Measurements from ENCODE around the gene MORN4.
"Not testable (repeated sequence)": the region's sequence is repeated elsewhere in the genome, so short reads cannot be mapped to it uniquely, and the experiment has no call there.

Gene MORN4

DNA sequence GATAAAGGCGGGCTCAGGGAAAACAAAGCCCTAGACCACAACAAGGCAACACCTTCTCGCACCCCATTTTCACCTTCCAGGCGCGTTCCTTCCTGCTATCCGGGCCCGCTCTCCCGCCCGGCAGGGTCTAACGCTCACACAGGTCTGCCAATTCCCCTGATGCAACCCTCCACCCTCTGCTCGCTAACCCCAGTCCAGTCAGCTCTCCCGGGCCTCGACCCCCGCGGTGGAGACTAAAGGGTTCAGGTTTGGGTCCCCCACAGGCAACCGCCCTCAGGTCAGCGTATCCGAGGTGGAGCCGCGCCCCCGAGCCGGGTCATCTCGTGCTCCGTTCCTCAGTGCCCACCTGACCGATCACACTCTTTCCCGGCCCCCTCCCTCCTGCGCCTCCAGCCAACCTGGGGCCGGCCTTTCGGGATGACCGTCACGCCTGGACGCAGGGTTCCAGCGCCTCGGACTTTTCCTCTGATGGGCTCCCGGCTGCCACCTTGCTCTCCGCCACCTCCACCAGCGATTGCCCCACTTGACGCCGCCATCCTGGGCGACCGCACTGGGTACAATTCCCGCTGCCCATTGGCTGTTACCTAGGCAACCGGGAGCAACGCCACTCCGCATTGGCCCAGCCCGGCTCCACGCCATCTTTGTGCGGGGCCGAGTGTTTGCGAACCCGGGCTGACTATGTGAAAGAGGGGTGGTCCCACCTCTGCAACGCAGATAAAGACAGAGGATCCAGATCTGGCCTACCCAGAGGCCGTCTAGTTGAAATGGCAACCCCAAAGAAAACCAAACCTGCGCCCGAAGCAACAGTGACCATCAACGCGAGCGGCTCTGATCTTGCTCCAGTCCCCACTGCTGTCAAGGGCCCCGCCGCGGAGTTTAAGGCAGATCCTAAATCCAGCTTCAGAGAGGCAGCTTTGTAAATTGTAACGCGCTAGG is at the start of gene MORN4:
TSS of gene MORN4 (minus strand) at position 552 of the 936 bp plus-strand sequence. CDS start 13,847 bp downstream, outside the sequence.
- H3K27ac ChIP-seq: peak within 1 kb of the TSS; percentile 24
- DNase-seq (ENCODE audit: low read depth, low spot score): peak; percentile 43

- DNase-seq (ENCODE audit: low read depth, low spot score): no peak
Measured at GRCh38 chr10:97682042-97682441, 48.7 kb upstream of the MORN4 start.

DNA sequence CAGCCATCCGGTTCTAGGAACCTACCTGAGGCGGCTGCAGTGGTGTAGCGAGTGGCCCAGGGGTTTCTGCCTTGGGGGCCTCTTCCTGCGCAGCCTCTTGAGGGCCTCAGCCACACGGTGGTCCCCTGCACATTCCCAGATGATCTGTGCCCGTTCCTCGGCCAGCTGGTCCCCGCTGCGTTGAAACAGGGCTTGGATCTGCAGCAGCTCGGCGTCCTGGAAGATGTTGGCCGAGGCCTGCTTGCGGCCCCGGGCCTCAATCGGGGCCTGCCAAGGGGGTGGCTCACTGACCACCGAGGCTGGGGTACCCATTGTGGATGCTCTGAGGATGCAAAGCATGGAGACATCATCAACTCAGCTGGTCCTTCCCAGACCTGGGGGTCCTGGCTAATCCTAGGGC is 46.3 kb upstream of the MORN4 start:
- H3K27ac ChIP-seq: peak overlapping the region; percentile 19
- no peak for DNase-seq (ENCODE audit: low read depth, low spot score)

More at GRCh38 chr10:97682042-97682441, 48.7 kb upstream of the MORN4 start:
- H3K27ac ChIP-seq: no peak overlapping the region

GRCh38 chr10:97676770-97677581 is 43.7 kb upstream of the MORN4 start:
- DNase-seq (ENCODE audit: low read depth, low spot score): no peak
- peak overlapping the region; percentile 31 for H3K27ac ChIP-seq

DNA sequence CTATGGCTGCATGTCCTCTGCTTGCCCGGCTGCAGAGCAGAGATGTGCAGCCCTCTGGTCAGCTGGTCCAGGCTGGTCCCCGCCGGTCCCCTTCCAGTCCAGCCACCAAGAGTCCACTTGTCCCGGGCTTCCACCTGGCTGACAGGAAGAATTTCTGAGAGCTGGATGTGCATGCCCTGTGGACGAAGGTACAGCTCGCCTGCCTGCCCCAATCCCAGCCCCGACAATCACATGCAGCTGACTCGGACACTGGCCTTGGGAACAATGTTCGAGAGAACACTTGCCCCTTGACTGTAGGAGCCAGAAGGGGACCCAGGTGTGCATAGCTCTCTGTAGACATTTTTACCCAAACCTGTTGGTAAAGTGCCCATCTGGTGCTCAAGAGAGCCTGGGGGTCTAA is 41.9 kb upstream of the MORN4 start:
- no peak for DNase-seq (ENCODE audit: low read depth, low spot score)
- H3K27ac ChIP-seq: no peak overlapping the region

DNA sequence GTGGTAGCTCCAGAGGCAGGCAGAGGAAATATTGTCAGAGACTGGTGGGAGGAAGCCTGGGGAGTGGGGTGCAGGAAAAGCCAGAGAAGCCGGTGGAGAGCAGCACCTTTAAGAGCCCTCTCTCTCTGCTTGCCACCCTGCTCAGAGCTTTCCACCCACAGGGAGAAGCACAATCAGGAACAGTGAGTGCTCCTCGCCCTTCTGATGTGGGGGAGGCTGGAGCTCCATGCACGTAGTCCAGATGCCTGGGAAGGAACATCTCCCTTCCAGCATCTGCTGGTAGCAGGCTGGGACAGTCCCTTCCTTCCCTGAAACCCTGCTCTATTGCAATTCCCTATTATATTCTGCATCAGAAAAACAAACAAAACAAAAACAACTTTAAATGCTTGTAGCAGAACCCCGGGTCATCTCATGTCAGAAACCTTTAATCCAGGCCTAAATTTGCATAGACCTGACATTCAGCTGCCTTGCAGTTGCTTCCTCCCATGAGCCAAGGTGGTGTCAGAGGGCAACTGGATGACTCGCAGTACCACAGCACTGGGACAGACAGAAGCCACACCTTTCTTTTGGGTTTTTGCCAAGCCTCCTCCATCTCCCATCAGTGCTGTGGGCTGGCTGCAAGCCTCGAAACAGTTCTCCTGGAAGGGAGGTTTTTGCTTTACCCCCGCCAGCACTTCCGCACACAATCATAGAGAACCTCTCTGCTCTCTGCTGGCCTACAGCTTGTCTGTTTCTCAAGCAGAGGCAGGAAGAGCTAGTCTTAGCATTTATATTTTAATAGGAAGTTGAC is 40.6 kb upstream of the MORN4 start:
- H3K27ac ChIP-seq: peak overlapping the region; percentile 13
- DNase-seq (ENCODE audit: low read depth, low spot score): no peak

GRCh38 chr10:97669571-97669970 is 36.3 kb upstream of the MORN4 start:
- no peak for DNase-seq (ENCODE audit: low read depth, low spot score)

DNA sequence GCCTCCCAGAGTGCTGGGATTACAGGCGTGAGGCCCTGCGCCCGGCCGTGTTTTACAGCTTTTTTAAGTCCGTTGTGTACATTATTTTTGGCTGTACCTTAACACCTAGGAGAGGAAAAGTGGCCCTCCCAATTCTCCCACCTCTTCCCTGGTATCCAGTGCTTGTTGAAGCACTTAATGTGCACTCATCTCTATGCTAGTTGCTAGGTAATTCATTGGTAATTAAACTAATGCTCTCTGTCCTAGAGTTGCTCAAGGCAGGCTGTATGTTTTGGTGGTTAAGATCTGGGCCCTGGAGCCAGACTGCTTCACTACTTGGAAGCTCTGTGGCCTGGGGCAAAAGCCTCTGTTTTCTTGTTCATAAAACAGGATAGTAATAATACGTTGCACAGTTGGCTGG is 34.2 kb upstream of the MORN4 start:
- no peak overlapping the region for H3K27ac ChIP-seq
- no peak for DNase-seq (ENCODE audit: low read depth, low spot score)

More at GRCh38 chr10:97669571-97669970, 36.3 kb upstream of the MORN4 start:
- no peak overlapping the region for H3K27ac ChIP-seq

- no peak overlapping the region for H3K27ac ChIP-seq
- no peak for DNase-seq (ENCODE audit: low read depth, low spot score)
Measured at GRCh38 chr10:97666992-97667391, 33.7 kb upstream of the MORN4 start.

DNA sequence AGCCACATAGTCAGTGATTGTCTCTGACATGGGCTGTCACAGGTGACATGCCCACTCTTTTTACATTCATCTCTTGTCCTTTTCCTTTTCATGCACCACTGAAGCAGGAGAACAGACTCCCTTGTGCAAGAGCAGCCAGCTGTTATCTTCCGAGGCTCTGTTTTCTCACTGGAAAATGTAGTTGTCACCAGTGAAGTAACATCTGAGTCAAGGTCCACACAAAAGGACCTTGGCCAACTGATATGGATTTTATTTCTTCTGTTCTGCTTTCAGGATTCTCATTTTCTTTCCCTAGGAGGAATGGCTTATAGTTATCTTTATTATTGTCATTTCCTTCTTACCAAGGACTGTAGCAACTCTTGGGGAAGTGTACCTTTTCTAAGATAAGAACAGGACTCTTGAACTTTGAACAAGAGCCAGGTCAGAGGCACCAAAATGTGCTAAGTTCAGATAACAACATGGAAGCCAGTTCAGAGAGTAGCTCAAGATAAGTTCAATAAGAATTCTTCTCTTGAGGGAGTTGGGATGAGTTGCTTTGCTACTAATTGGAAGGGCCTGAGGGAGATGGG is 31.1 kb upstream of the MORN4 start:
- no peak overlapping the region for H3K27ac ChIP-seq
- no peak for DNase-seq (ENCODE audit: low read depth, low spot score)

- DNase-seq (ENCODE audit: low read depth, low spot score): no peak
Measured at GRCh38 chr10:97659589-97659988, 26.3 kb upstream of the MORN4 start.

GRCh38 chr10:97656777-97657176 is 23.5 kb upstream of the MORN4 start:
- DNase-seq (ENCODE audit: low read depth, low spot score): no peak
- no peak overlapping the region for H3K27ac ChIP-seq

More at GRCh38 chr10:97659589-97659988, 26.3 kb upstream of the MORN4 start:
- H3K27ac ChIP-seq: no peak overlapping the region

DNA sequence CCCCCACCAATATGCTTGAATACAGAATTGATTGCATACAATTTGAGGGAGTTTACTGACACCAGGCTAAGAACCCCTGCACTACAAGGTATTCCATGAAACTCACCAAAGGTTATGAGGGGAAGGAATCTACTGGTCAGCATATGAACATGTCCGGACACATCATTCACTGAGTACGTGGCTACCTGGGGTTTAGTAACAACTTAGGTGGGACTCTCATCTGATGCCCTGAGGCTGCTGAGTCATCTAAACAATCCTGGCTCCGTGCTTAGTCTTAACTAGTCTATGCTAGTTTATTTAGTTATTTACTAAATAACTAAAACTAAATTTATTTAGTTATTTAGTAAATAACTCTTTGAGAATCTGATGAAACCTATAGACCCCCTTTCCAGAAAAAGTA is 18.5 kb upstream of the MORN4 start:
- peak overlapping the region; percentile 99 for H3K27ac ChIP-seq
- peak; percentile 96 for DNase-seq (ENCODE audit: low read depth, low spot score)

GRCh38 chr10:97650726-97651125 is 17.4 kb upstream of the MORN4 start:
- DNase-seq (ENCODE audit: low read depth, low spot score): no peak
- H3K27ac ChIP-seq: peak overlapping the region; percentile 99

DNA sequence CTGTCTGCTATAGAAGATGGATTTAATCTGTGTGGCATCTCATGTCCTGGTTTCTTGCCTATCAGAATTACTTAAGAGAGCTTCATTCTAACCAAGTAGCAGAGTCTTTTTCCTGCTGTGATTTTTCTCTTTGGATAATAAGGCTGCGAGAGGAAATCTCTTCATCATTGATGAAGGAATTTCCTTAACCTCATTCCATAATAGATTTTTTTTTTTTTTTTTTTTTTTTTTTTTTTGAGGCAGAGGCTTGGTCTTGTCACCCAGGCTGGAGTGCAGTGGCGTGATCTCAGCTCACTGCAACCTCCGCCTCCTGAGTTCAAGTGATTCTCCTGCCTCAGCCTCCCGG is 16.1 kb upstream of the MORN4 start:
- not testable (repeated sequence) for DNase-seq (ENCODE audit: low read depth, low spot score)
- peak overlapping the region; percentile 99 for H3K27ac ChIP-seq

DNA sequence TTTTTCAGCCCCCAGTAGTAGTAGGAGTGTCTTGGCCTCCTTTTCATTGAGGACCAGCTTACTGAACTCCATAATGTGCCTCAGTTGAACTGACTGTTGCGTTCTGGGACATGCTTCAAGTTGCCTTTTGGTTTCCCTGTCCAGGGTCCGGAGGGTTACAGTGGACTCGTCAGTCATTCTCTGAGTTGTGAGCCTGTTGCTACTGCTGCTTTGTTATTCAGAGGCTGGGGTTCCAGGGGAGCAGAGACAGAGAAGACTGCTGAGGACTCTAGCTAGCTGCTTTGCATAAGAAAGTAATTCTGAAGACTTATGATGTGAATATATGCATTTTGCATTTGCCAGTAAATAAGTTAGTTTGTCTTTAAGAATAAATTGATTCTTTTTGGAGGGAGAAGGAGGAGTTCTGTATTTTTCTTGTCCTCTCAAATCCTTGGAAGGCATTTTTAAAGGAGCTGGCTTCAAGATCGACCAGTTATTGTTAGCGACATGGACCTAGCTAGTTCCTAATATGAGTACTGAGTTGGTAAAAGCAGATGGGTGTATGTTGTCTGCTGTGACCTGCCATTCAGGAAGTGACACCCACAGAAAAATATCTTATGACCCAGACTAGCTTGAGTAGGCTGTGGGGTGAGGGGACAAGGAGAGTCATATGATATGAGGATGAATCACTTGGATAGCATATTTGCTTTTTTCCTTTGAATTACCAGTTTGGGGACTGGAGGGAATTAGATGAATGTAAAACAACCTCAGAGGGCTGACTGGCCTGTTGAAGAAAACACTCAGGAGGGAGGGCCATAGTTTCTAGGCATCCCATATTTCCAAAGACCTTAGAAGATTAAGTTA is 15.5 kb upstream of the MORN4 start:
- DNase-seq (ENCODE audit: low read depth, low spot score): peak; percentile 73
- H3K27ac ChIP-seq: peak overlapping the region; percentile 99

- peak overlapping the region; percentile 99 for H3K27ac ChIP-seq
- peak; percentile 24 for DNase-seq (ENCODE audit: low read depth, low spot score)
Measured at GRCh38 chr10:97647556-97647955, 14.3 kb upstream of the MORN4 start.

- no peak for DNase-seq (ENCODE audit: low read depth, low spot score)
- H3K27ac ChIP-seq: peak overlapping the region; percentile 5
Measured at GRCh38 chr10:97644936-97645335, 11.6 kb upstream of the MORN4 start.

DNA sequence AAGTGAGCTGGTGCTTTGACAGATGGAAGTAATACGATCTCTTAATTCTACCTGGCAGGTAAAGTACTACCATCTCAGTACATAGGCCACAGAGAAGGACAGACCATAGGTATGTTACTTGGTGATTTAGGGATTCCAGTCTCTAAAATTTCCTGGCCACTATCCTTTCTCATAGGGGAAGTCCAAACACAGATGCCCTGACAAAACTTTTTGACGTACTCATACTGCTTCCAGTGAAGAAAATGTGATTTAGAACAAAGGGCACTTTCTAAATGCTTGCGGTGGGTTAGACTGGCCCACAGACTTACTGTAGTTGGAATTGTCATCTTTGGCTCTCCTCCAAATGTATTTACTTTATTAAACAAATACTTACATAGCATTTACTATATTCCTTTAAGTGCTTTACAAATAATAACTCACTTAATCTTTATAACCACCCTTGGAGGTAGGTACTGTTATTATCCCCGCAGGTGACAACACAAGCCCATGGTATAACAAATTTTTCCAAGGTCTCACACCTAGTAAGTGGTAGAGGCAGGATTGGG is 10.2 kb upstream of the MORN4 start:
- H3K27ac ChIP-seq: peak overlapping the region; percentile 9
- no peak for DNase-seq (ENCODE audit: low read depth, low spot score)
